Renal cortical epithelial cell (primary cell): ENCODE measurements around the gene NTN3. TPM values are rescaled to one million over a fixed set of nuclear protein-coding genes. Genes with fewer than 3 reads are reported as not detected.

Experiments used
- DNase-seq: peaks from one replicate; pipeline ENCODE4 v3.0.0-alpha.2; 2011; ENCODE audit warnings: low read depth
- total RNA-seq: library from RNA; depleted of rRNA; stranded (reverse); fragments of >200 nt; gene quantifications from 2 replicates; pipeline ENCODE4 v1.2.3, GENCODE V29; 2014

NTN3 gene
- total RNA-seq, 1 donor from 2014 or later = 1.2 TPM

- DNase-seq = no peak
Measured at GRCh38 chr16:2497116-2497630, 26.1 kb downstream of the NTN3 start.

GRCh38 chr16:2497695-2498484 lies 26.8 kb downstream of the NTN3 start:
- no peak for DNase-seq

DNA sequence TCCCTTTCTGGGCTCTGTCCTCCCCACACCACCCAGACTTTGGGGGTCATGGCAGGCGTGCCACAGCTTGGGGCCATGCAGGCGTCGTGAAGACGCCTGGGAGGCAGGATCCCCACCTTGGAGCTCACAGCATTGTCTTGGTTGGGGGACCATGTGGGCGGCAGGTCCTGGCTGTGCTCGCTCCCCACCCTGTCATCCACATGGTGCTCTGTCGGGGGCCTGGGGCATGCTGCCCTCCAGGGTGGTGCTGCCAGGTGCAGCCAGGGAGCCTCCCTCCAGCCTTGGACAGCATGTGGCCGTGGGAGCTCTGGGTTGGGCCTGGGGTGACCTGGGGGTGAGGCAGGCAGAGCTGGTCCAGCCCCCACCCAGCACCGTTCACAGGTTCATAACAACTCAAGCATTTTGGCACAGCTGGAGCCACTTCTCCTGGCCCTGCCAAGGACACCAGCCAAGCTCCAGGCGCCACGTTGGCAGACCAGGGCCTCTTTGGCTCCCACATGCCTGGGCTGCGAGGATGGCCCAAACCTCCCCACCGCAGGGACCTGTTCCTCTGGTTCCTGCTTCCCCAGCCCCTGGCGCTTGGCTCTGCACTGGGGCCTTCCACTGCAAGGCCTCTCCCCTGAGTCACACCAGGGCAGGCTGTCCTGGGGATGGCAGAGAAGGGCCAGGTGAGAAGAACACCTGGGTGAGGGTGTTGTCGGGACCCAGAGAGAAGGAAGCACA lies 27.6 kb downstream of the NTN3 start:
- DNase-seq = no peak

DNA sequence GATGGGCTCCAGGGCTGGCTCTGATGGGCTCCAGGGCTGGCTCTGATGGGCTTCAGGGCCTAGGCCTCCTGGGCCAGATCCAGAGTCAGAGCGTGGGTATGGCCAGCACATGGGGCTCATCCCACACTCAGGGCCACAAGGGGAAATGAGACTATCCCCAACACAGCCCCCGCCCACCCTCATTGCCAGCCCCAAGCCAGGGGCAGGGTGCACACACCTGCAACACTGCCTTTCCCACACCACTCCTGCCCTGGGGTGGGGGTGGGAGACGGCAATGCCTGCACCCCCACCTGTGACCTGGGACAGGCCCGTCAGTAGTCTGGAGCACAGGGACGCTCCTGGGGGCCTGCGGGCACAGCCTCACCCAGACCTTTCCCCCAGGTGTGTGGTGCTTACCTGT lies 28.4 kb downstream of the NTN3 start:
- DNase-seq = no peak

- DNase-seq = no peak
Measured at GRCh38 chr16:2499890-2500429, 28.9 kb downstream of the NTN3 start.

DNA sequence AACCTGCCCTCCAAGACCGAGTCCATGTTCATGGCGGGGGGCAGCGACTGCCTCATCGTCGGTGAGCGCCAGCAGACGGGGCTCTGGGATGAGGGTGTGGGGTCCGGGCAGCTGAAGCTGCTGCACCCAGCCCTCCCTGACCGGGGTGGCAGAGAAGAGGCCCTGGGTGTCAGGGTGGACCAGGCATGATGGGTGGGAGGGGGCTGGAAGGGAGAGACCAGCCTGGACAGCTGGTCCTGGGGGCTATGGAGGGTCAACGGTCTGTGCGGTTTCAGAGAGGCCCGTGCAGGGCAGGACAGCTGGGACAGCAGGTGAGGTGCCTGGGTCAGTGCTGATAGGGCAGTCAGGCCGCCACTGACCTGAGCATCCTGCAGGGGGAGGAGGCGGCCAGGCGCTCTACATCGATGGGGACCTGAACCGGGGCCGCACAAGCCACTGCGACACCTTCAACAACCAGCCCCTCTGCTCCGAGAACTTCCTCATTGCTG lies 29.4 kb downstream of the NTN3 start:
- no peak for DNase-seq

GRCh38 chr16:2500918-2501750 lies 30.0 kb downstream of the NTN3 start:
- DNase-seq = peak; percentile 62

GRCh38 chr16:2501946-2502895 lies 31.1 kb downstream of the NTN3 start:
- DNase-seq = no peak

DNA sequence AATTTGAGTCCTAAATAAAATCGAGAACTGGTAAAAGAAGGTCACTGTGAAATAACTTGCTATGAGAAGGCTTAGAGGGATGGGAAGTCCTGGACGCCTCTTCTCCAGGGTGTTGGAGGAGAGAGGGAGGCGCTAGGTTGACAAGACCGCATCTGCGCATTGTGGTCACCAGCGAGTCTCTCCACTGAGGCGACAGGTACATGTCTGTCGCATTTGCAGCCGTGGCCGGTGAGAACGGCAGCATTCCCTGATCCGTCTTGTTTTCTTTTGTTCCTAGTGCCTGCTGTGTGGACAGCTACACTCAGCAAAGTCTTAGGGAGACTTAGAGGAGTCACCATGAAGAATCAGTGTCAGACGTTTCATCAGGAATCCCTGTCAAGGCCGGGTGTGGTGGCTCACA lies 34.6 kb downstream of the NTN3 start:
- no peak for DNase-seq

- DNase-seq = no peak
Measured at GRCh38 chr16:2507052-2507659, 36.1 kb downstream of the NTN3 start.

- DNase-seq = no peak
Measured at GRCh38 chr16:2507665-2508064, 36.6 kb downstream of the NTN3 start.

DNA sequence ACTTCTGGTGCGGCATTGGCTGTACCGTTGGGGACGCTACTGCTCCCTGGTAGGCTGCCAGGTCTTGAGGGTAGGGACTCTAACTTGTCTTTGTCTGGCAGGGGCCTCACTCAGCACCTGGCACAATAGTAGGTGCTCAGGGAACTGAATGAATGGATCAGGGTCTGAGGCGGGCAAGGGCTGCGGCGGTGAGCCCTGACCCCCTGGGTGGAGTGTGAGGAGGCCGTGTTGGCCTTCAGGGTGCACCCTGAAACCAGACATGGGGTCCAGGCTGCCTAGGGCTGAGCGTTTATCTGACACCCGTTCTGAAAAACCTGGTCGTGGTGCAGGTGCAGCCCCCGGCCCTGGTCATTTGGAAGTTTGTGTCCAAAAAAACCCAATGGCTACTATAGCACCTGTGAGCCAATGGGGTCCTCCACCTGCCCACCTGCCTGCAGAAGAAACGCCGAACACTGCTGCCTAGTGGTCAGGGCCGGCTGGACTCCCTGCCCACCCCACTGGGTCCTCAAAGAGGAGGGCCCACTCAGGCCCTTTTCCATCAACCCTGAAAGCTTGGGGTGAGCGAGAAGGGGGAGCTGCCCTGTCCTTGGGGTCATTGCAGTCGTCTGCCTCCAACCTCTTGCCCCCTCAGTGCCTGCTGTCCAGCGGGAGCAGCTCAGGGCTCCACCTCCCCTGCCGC lies 37.8 kb downstream of the NTN3 start:
- DNase-seq = no peak

DNA sequence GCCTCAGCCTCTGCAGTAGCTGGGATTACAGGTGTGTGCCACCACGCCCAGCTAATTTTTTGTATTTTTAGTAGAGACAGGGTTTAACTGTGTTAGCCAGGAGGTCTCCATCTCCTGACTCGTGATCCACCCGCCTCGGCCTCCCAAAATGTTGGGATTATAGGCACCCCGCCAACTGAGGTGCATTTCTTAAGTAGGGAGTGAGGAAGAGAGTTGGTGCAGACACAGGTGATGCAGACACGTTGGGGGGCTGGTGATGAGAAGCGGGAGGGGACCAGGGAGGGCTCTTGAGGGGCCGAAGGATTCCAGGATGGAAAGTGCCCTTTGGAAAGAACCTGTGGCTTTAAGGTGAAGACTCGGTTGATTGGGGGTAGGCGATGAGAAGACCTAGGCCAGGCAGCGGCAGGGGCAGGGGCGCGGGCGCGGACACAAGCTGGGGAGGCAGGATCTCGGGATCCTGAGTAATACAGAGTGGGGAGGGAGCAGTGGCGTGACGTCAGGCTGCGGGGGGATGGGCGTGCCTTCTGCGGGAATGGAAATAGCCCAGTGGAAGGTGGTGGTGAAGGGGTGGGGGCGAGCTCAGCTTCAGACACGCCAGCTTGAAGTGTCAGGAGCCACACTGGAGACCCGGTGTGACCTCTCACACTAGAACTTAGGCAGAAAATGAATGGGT lies 40.2 kb downstream of the NTN3 start:
- DNase-seq = peak; percentile 30

GRCh38 chr16:2511996-2512734 lies 41.1 kb downstream of the NTN3 start:
- no peak for DNase-seq

GRCh38 chr16:2512735-2513404 lies 41.8 kb downstream of the NTN3 start:
- DNase-seq = no peak

DNA sequence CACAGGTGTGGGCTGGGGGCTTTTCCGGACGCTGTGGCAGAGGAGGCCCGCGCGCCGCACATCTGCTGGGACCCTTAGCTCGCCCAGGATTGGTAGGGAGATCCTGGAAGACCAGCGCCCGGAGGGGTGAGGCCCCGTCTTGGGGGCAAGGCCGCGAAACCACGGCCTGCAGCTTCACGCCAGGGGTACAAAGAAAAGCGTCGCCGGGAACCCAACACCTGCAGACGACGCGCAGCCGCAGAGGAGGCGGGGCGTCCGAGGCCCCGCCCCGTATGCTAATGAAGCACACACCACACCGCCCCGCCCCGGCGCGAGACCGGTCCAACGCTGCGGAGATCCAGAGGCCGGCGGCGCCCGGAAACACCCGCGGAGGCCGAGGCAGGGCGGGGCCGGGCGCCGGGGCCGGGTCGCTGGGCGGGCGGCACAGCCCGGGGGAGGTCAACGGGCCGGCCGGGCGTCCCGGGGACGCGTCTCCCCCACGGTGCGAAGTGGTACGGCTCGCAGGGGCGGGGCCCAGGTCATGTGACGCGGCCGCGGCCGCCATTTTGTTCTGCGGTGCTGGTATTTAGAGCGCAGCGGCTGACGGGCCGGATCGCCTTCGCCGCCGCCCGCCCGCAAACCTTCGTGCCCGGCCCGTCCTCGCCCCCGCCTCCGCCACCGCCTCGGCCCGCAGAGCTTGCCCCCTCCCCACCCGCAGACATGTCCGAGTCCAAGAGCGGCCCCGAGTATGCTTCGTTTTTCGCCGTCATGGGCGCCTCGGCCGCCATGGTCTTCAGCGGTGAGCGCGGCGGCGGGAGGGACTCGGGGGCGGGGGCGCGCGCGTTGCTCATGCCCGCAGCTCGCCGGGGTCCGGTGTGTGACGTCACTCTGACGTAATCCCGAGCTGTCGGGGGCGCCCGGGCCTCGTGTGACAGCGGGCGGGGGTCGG lies 42.6 kb downstream of the NTN3 start, which contains the start of gene ATP6V0C:
ATP6V0C (plus strand) TSS at position 548 of the 928 bp plus-strand sequence; CDS start at position 700, 152 bp downstream.
- peak; percentile 60 for DNase-seq
